Cardiac fibroblast (primary cell): Measurements from ENCODE around the gene KCNQ1.

Source experiments
- DNase-seq, 2 donors: peaks; one replicate each; pipeline versions ENCODE4 v3.0.0 to v3.0.0-alpha.2; 2010; ENCODE audit warnings: low read depth in 2 of 2
- H3K4me3 ChIP-seq, 2 donors: replicated peaks in 1 of 2; 1 replicate in 1 of 2; 2 replicates in 1 of 2; pipeline ENCODE4 v1.5.1; 2011; ENCODE audit warnings: low read depth in 2 of 2, low read length in 2 of 2, mild to moderate bottlenecking in 2 of 2, moderate library complexity in 1 of 2
- CTCF ChIP-seq: IDR thresholded peaks from one replicate; pipeline ENCODE4 v1.5.1; 2011; ENCODE audit warnings: low read depth, mild to moderate bottlenecking, low read length, inconsistent platforms

KCNQ1 gene

GRCh38 chr11:2421226-2421994 lies 23.4 kb upstream of the KCNQ1 start:
- no peak for TF ChIP-seq CTCF
- no peak overlapping the region for H3K4me3 ChIP-seq
- DNase-seq, result no peak

GRCh38 chr11:2421996-2422395 lies 22.8 kb upstream of the KCNQ1 start:
- no peak overlapping the region for H3K4me3 ChIP-seq
- no peak for DNase-seq
- no peak for TF ChIP-seq CTCF

- no peak for DNase-seq
- TF ChIP-seq CTCF, result no peak
- no peak overlapping the region for H3K4me3 ChIP-seq
Observed at GRCh38 chr11:2422461-2423156, 22.2 kb upstream of the KCNQ1 start.

- DNase-seq, result no peak
- no peak overlapping the region for H3K4me3 ChIP-seq
- no peak for TF ChIP-seq CTCF
Observed at GRCh38 chr11:2423157-2424025, 21.4 kb upstream of the KCNQ1 start.

GRCh38 chr11:2424811-2425495 lies 19.9 kb upstream of the KCNQ1 start:
- H3K4me3 ChIP-seq, result no peak overlapping the region
- TF ChIP-seq CTCF, result no peak
- DNase-seq, result no peak

GRCh38 chr11:2425506-2425905 lies 19.3 kb upstream of the KCNQ1 start:
- TF ChIP-seq CTCF, result no peak
- no peak for DNase-seq
- H3K4me3 ChIP-seq, result no peak overlapping the region
